GM10248 (cell line): ENCODE data around the gene RAB8B.

ENCODE experiments used
- CTCF ChIA-PET: fragments of 300-600 bp; sonication (Branson Sonifier 250); formaldehyde crosslinking; extraction: SDS; loops from one replicate; lab custom pipeline; 2021; ENCODE audit warnings: antibody characterized with exemption; lab: Yijun Ruan, JAX
- POLR2A ChIA-PET: fragments of 350-650 bp; sonication (Branson Sonifier 250); formaldehyde crosslinking; extraction: SDS; loops from one replicate; lab custom pipeline; 2020; ENCODE audit warnings: antibody characterized with exemption; lab: Yijun Ruan, JAX
- DNase-seq: peaks from one replicate; pipeline ENCODE4 v3.0.0; 2012; ENCODE audit errors: extremely low spot score
- CTCF ChIP-seq: IDR thresholded peaks from 2 replicates; pipeline ENCODE4 v1.5.1; 2012; ENCODE audit warnings: mild to moderate bottlenecking, low read depth; ENCODE audit errors: extremely low read depth, missing control alignments, control extremely low read depth

RAB8B gene

GRCh38 chr15:63243101-63243500, 53.7 kb downstream of the RAB8B start:
- CTCF ChIA-PET = interaction anchor here (1.0 to 2.8 kb wide), 5 partner anchors 10 to 25 kb away, joined by 4 to 20 read pairs (median 5); no protein-coding TSS in a partner anchor
- POLR2A ChIA-PET = interaction anchor here (0.6 kb wide), 1 partner anchor 86 kb away, joined by 3 read pairs; the partner anchor contains the start of gene RPS27L
- DNase-seq = no peak
- TF ChIP-seq CTCF = no peak

GRCh38 chr15:63243776-63244175, 54.4 kb downstream of the RAB8B start:
- CTCF ChIA-PET = interaction anchor here (1.0 to 2.8 kb wide), 6 partner anchors 11 to 26 kb away, joined by 3 to 20 read pairs (median 4); no protein-coding TSS in a partner anchor
- no peak for TF ChIP-seq CTCF
- POLR2A ChIA-PET = interaction anchor here (0.6 kb wide), 1 partner anchor 86 kb away, joined by 3 read pairs; the partner anchor contains the start of gene RPS27L
- DNase-seq = no peak

GRCh38 chr15:63244399-63244798, 55.0 kb downstream of the RAB8B start:
- ChIA-PET CTCF (interaction anchor here (1.0 to 2.8 kb wide), 8 partner anchors 11 to 47 kb away, joined by 3 to 20 read pairs (median 4); no protein-coding TSS in a partner anchor), POLR2A (no interaction called here)
- DNase-seq = no peak
- no peak for TF ChIP-seq CTCF

GRCh38 chr15:63244976-63245645, 55.7 kb downstream of the RAB8B start:
- DNase-seq = no peak
- ChIA-PET CTCF (interaction anchor here (1.0 to 2.8 kb wide), 8 partner anchors 11 to 46 kb away, joined by 3 to 20 read pairs (median 4); no protein-coding TSS in a partner anchor), POLR2A (no interaction called here)
- no peak for TF ChIP-seq CTCF

- CTCF ChIA-PET = interaction anchor here (0.8 to 2.2 kb wide), 9 partner anchors 9 to 53 kb away, joined by 3 to 5 read pairs (median 3); no protein-coding TSS in a partner anchor
- no peak for DNase-seq
- POLR2A ChIA-PET = no interaction called here
- no peak for TF ChIP-seq CTCF
These were observed 57.5 kb downstream of the RAB8B start for GRCh38 chr15:63246691-63247469.

GRCh38 chr15:63250312-63250965, 61.0 kb downstream of the RAB8B start:
- ChIA-PET POLR2A (no interaction called here), CTCF (no interaction called here)
- no peak for DNase-seq
- TF ChIP-seq CTCF = no peak
